B cell (primary cell): ENCODE measurements around the gene HS6ST2. TPM values are rescaled to one million over a fixed set of nuclear protein-coding genes. Genes with fewer than 3 reads are reported as not detected.

ENCODE experiments used
- ATAC-seq: fragments of 200-7000 bp; cut with Tn5 transposase; one replicate; pipeline ENCODE4 v1.10.0; 2021; ENCODE audit warnings: low read depth, mild to moderate bottlenecking, moderate number of reproducible peaks, moderate library complexity
- CTCF ChIA-PET: fragments of 350-600 bp; sonication (Branson Sonifier 250); formaldehyde crosslinking; loops from one replicate; lab custom pipeline; 2021; ENCODE audit warnings: antibody characterized with exemption, inconsistent platforms; lab: Charles Lee
- POLR2A ChIA-PET: fragments of 350-600 bp; sonication (Branson Sonifier 250); formaldehyde crosslinking; loops from one replicate; lab custom pipeline; 2021; ENCODE audit warnings: antibody characterized with exemption; lab: Charles Lee
- DNase-seq: peaks from one replicate; pipeline ENCODE4 v3.0.0; 2013
- H2AFZ ChIP-seq: 2 replicates; pipeline ENCODE4 v1.6.1; 2012; ENCODE audit warnings: mild to moderate bottlenecking, low read depth, low read length; ENCODE audit not compliant: insufficient read depth, poor library complexity, severe bottlenecking
- H3K27ac ChIP-seq, 2 donors: 1 replicate in 1 of 2; 2 replicates in 1 of 2; pipeline ENCODE4 v1.5.1; 2012 to 2013; ENCODE audit warnings: low read length in 2 of 2, mild to moderate bottlenecking in 2 of 2, moderate library complexity in 1 of 2
- H3K27me3 ChIP-seq, 4 experiments: fragments of 200-600 bp in 1 of 4; sonication (generic) in 1 of 4; replicated peaks in 1 of 4; 1 replicate in 2 of 4; 2 replicates in 2 of 4; pipeline versions ENCODE4 v1.6.1 to v1.7.0; 2013 to 2016; ENCODE audit warnings: low read length in 3 of 4, mild to moderate bottlenecking in 2 of 4, mixed read lengths in 1 of 4, moderate library complexity in 1 of 4; ENCODE audit not compliant: insufficient read depth in 4 of 4, control insufficient read depth in 3 of 4; ENCODE audit errors: control extremely low read depth in 1 of 4
- H3K36me3 ChIP-seq, 2 experiments: replicated peaks in 1 of 2; 1 replicate in 1 of 2; 2 replicates in 1 of 2; pipeline versions ENCODE4 v1.6.1 to v1.7.1; 2013; ENCODE audit warnings: low read length in 1 of 2; ENCODE audit not compliant: insufficient read depth in 2 of 2, control insufficient read depth in 1 of 2; ENCODE audit errors: control extremely low read depth in 1 of 2, extremely low read depth in 1 of 2
- H3K4me1 ChIP-seq, 2 donors: fragments of 200-600 bp in 1 of 2; sonication (generic) in 1 of 2; 1 replicate in 1 of 2; 2 replicates in 1 of 2; pipeline versions ENCODE4 v1.5.1 to v1.6.1; 2013 to 2017; ENCODE audit warnings: low read length in 2 of 2; ENCODE audit not compliant: control insufficient read depth in 2 of 2, insufficient read depth in 2 of 2
- H3K4me2 ChIP-seq: replicated peaks from 2 replicates; pipeline ENCODE3; 2012; ENCODE audit warnings: mild to moderate bottlenecking, low read depth, low read length; ENCODE audit not compliant: poor library complexity, severe bottlenecking
- H3K4me3 ChIP-seq, 5 experiments: fragments of 200-600 bp in 1 of 5; sonication (generic) in 1 of 5; 1 replicate in 3 of 5; 2 replicates in 2 of 5; pipeline versions ENCODE4 v1.5.1 to v1.7.0; 2011 to 2016; ENCODE audit warnings: low read length in 4 of 5, mild to moderate bottlenecking in 4 of 5, low read depth in 2 of 5, control low read depth in 1 of 5, moderate library complexity in 1 of 5; ENCODE audit not compliant: insufficient read depth in 1 of 5; ENCODE audit errors: control extremely low read depth in 1 of 5, extremely low read depth in 1 of 5
- H3K79me2 ChIP-seq: fragments of 200-600 bp; sonication (generic); one replicate; pipeline ENCODE4 v1.6.0; 2016; ENCODE audit warnings: low read length; ENCODE audit not compliant: control insufficient read depth, insufficient read depth
- H3K9ac ChIP-seq: fragments of 200-600 bp; sonication (generic); 2 replicates; pipeline ENCODE4 v1.6.1; 2017; ENCODE audit warnings: mild to moderate bottlenecking, low read length, moderate library complexity
- H3K9me3 ChIP-seq, 3 donors: one replicate each; pipeline versions ENCODE4 v1.6.1 to v1.7.1; 2013; ENCODE audit warnings: low read length in 2 of 3; ENCODE audit not compliant: control insufficient read depth in 2 of 3, insufficient read depth in 1 of 3; ENCODE audit errors: control extremely low read depth in 1 of 3
- H4K20me1 ChIP-seq: 2 replicates; pipeline ENCODE4 v1.6.0; 2012; ENCODE audit warnings: mild to moderate bottlenecking, low read length; ENCODE audit not compliant: insufficient read depth, control insufficient read depth, poor library complexity, severe bottlenecking
- H3K27ac Mint-ChIP-seq: one replicate; pipeline ENCODE4 v1.8.0; 2021; ENCODE audit warnings: mixed read lengths
- H3K27me3 Mint-ChIP-seq: one replicate; pipeline ENCODE4 v1.8.0; 2021; ENCODE audit warnings: mixed read lengths
- H3K4me1 Mint-ChIP-seq: one replicate; pipeline ENCODE4 v1.8.0; 2021; ENCODE audit warnings: mixed read lengths
- H3K4me3 Mint-ChIP-seq: one replicate; pipeline ENCODE4 v1.8.0; 2021; ENCODE audit warnings: mixed read lengths
- H3K9me3 Mint-ChIP-seq: one replicate; pipeline ENCODE4 v1.8.0; 2022; ENCODE audit warnings: mixed read lengths; ENCODE audit not compliant: insufficient read depth
- EZH2 ChIP-seq: IDR thresholded peaks from 2 replicates; pipeline ENCODE4 v1.6.1; 2012; ENCODE audit warnings: borderline replicate concordance, low read depth, mild to moderate bottlenecking, moderate library complexity, low read length; ENCODE audit not compliant: insufficient read depth, poor library complexity, severe bottlenecking
- WGBS: methylation state at CpG from one replicate; pipeline ENCODE4 v1.1.5; 2013; ENCODE audit warnings: missing lambda C conversion rate; ENCODE audit not compliant: insufficient coverage; 5-methylcytosine and 5-hydroxymethylcytosine counted together
- intact Hi-C: fragments of 100-400 bp; cut with micrococcal nuclease; formaldehyde crosslinking; loops from one replicate; pipeline ENCODE4 v1.10.0; 2022
- polyA plus RNA-seq: library from polyadenylated mRNA; depleted of rRNA; stranded (reverse); fragments of >200 nt; gene quantifications from 2 replicates; pipeline ENCODE4 v1.2.3, GENCODE V29; 2012
- total RNA-seq, 2 donors: library from RNA; stranded (reverse); fragments of 120-200 nt in 1 of 2; gene quantifications; 1 replicate in 1 of 2; 2 replicates in 1 of 2; pipeline versions ENCODE4 v1.2.3 to v1.2.4, GENCODE V29; 2013 to 2022
- TF ChIP-seq, protein P1 (sequence below): fragments of 200-600 bp; IDR thresholded peaks from one replicate; pipeline ENCODE4 v1.8.0; 2022; ENCODE audit warnings: antibody characterized with exemption, mild to moderate bottlenecking

The HS6ST2 gene
- total and polyA plus RNA-seq, 2 donors (not counting 1 experiment from before 2014, with no cell fraction given) = not detected

DNA sequence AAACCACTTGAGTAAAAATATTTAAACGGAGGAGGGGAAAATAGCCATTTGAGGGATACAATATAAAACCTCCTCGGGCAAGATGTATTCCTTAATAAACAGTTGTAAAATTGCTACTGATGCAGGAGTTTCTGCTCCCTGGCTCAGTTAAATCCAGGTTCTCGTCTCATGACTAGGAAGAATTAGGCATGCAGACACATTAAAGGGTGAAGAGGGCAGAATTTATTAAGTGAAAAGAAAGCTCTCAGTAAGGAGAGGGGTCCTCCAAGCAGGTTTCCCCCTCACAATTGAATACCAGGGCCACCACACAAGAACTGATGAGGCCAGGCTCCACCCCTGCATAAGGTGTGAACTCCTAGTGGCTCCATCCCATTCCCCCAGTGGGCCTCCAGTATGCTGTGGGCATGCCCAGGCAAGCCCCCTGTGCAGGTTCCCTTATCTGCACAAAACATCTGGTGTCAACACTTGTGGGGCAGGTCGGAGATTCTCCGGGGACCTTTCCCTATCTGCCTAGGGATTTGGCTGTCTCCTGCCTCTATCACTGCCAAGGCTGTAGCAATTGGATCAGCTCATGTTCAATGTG is 80.4 kb downstream of the HS6ST2 start:
- Histone ChIP-seq H3K4me2 (no peak overlapping the region), H3K4me3 (no peak overlapping the region), H3K9me3 (no peaks in the 10 kb centered on the region), H3K27me3 (no peaks in the 10 kb centered on the region), H2AFZ (no peak overlapping the region), H3K79me2 (no peaks in the 10 kb centered on the region), H3K9ac (no peak overlapping the region), H3K4me1 (no peaks in the 10 kb centered on the region), H3K27ac (no peak overlapping the region), H4K20me1 (no peaks in the 10 kb centered on the region), H3K36me3 (no peaks in the 10 kb centered on the region)
- no peak overlapping the region for H3K4me3 Mint-ChIP-seq
- CTCF ChIA-PET = no interaction called here
- no peak overlapping the region for H3K27ac Mint-ChIP-seq
- WGBS = 20% methylated on average over 1 of the region's 5 CpGs
- DNase-seq (no peak), ATAC-seq (no peak)
- TF ChIP-seq, protein P1, sequence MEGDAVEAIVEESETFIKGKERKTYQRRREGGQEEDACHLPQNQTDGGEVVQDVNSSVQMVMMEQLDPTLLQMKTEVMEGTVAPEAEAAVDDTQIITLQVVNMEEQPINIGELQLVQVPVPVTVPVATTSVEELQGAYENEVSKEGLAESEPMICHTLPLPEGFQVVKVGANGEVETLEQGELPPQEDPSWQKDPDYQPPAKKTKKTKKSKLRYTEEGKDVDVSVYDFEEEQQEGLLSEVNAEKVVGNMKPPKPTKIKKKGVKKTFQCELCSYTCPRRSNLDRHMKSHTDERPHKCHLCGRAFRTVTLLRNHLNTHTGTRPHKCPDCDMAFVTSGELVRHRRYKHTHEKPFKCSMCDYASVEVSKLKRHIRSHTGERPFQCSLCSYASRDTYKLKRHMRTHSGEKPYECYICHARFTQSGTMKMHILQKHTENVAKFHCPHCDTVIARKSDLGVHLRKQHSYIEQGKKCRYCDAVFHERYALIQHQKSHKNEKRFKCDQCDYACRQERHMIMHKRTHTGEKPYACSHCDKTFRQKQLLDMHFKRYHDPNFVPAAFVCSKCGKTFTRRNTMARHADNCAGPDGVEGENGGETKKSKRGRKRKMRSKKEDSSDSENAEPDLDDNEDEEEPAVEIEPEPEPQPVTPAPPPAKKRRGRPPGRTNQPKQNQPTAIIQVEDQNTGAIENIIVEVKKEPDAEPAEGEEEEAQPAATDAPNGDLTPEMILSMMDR = no peak
- TF ChIP-seq EZH2 = no peak
- POLR2A ChIA-PET = no interaction called here
- no peaks in the 10 kb centered on the region for H3K4me1 Mint-ChIP-seq
- H3K27me3 Mint-ChIP-seq = no peaks in the 10 kb centered on the region
- intact Hi-C loops = no loop called here
- H3K9me3 Mint-ChIP-seq = no peaks in the 10 kb centered on the region

DNA sequence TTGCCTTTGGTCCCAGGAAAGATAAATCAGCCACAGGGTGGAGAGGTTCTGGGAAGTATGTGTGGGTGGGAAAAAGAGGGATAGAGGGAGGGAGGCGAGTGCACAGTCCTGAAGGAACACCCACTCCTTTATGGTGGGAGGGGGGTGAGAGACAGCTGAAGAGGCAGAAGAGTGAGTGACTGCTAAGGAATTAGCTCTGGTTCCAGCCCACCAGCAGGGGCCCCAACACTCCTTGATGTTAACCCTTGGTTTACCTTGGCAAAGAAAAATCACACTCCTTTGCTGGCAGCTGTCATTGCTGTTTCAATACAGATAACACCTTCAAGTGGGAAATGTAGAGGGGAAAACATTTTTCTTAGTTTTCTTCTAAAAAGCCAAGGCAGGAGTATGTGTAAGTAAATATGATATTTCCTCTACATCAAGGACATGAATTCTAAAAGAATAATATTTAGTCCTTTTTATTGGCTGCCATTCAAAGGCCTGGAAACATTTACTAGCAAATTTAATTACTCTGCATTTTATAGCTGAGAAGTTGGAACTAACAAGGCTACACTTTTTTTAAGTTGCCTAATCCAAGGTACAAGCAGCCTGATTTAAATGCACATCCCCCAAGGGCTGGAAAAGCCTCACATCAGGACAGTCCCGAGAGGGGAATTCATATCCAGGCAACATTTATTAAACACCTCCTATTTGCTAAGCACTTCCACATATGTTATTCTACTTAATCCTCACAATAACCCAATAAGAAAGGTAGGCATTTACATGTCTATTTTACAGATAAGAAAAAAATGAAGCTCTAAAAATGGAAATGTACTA is 81.7 kb downstream of the HS6ST2 start:
- Mint-ChIP-seq H3K4me3 (no peak overlapping the region), H3K27ac (no peak overlapping the region), H3K9me3 (no peaks in the 10 kb centered on the region), H3K4me1 (no peaks in the 10 kb centered on the region), H3K27me3 (no peaks in the 10 kb centered on the region)
- POLR2A ChIA-PET = no interaction called here
- ATAC-seq (no peak), DNase-seq (no peak)
- CTCF ChIA-PET = no interaction called here
- Histone ChIP-seq H3K4me3 (no peak overlapping the region), H3K36me3 (no peaks in the 10 kb centered on the region), H3K27me3 (no peaks in the 10 kb centered on the region), H3K79me2 (no peaks in the 10 kb centered on the region), H3K4me1 (no peaks in the 10 kb centered on the region), H2AFZ (no peak overlapping the region), H4K20me1 (no peaks in the 10 kb centered on the region), H3K9ac (no peak overlapping the region), H3K27ac (no peak overlapping the region), H3K4me2 (no peak overlapping the region), H3K9me3 (no peaks in the 10 kb centered on the region)
- no CpG with 5 or more reads among the region's 2 CpGs for WGBS
- TF ChIP-seq, protein P1 = no peak
- TF ChIP-seq EZH2 = no peak
- intact Hi-C loops = no loop called here
